ENCODE measurements around the gene LRRC75A.

DNA sequence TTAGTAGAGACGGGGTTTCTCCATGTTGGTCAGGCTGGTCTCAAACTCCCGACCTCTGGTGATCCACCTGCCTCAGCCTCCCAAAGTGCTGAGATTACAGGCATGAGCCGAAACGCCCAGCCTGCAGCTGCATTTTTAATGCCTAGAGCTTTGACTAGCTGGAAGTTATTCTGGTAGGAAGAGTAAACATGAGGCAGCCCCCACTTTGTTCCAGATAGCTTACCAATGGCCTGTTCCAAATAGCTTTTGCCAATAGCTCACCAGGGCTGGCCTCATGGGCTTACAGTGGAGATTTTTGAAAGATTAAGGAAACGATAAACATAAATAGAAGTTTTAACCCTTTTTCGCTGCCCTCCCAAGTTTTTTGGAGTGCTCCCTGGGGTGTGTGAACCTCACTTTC is 66.8 kb downstream of the LRRC75A start:
- TF ChIP-seq CTCF (IDR thresholded peaks at IDR 0.05; ENCODE audit: low read depth, low read length) = no peak
- TF ChIP-seq MYC (IDR thresholded peaks at IDR 0.05; ENCODE audit: low read depth, low read length) = no peak
- TF ChIP-seq, protein P1, sequence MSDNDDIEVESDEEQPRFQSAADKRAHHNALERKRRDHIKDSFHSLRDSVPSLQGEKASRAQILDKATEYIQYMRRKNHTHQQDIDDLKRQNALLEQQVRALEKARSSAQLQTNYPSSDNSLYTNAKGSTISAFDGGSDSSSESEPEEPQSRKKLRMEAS (IDR thresholded peaks at IDR 0.05; ENCODE audit: low read depth, low read length) = no peak
